Lung microvascular endothelial cell (primary cell): ENCODE data around the gene FAXDC2. TPM values are rescaled to one million over a fixed set of nuclear protein-coding genes. Genes with fewer than 3 reads are reported as not detected.
A peak's percentile ranks its signal among the peaks of the same experiment; 100 is the strongest.
"Not testable (repeated sequence)": the region's sequence is repeated elsewhere in the genome, so short reads cannot be mapped to it uniquely, and the experiment has no call there.

Source experiments
- DNase-seq, 2 donors: peaks; one replicate each; pipeline versions ENCODE4 v3.0.0 to v3.0.0-alpha.2; 2010; ENCODE audit warnings: low read depth in 2 of 2
- total RNA-seq: library from RNA; depleted of rRNA; stranded (reverse); fragments of >200 nt; gene quantifications from 2 replicates; pipeline ENCODE4 v1.2.1, GENCODE V29; 2014

The FAXDC2 gene
- total RNA-seq, 1 donor from 2014 or later, result 15.3 TPM

DNA sequence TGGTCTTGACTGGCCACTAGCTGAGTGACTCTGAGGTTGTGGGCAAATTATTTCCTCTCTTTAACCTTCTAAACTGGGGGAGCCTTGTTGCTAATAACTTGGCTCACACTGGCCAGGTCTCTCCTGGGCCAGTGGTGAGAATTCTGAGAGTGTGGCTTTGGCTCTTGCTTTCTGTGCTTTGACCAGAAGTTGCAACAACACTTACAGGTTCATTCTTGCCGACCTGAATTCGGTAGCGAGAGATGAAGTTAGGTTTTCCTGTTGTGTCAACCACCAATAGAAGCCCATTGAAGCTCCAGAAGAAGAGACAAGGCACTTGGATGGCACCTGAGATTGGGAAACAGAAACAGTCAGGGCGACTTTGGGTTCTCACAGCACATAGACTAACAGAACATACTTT is 19.8 kb downstream of the FAXDC2 start:
- DNase-seq, result no peak

DNA sequence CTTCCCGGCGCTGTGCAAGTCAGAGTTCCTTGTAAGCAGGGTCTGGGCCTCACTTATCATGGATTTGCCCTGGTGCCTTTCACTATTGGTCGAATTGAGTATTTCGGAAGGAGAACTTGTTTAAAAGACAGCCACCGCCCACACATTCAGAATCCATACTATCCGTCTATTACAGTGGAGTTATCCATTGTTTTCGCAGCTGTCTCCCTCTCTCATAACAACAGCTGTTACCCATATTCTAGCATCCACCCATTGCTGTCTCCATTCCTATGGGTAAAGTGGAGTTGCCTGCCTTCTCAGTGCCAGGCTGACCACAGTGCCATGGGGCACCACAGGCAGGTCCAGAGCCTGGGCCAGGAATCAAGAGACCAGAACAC is 20.2 kb downstream of the FAXDC2 start:
- no peak for DNase-seq

DNA sequence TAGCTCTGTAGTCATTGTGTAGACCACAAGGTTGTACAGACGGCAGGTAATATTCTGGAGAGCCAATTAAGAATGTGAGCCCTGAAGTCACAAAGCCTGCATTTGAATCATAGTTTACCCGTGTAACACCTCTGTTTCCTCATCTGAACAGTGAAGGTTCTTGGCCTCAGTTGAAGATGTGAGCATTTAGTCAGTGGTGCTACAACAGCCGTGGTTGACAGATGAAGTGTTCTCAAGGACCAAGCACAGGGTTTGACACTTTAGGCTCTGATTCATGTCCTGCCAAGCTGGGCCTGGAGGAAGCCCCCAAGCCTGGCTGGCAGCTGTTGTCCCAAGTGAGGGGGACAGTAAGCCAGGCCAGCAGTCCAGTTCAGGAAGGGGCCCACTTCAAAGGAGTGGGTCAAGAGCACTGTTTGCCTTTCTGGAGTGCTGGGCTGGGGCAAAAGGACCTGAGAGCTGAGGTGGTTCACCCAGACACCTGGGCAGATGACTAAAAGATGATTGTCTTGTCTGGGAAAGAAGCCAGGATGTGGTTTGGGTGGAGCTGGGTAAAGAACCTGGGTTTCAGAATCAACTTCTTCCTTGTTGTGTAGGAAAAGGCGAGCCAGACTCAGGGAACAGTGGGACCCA is 20.7 kb downstream of the FAXDC2 start:
- no peak for DNase-seq

DNA sequence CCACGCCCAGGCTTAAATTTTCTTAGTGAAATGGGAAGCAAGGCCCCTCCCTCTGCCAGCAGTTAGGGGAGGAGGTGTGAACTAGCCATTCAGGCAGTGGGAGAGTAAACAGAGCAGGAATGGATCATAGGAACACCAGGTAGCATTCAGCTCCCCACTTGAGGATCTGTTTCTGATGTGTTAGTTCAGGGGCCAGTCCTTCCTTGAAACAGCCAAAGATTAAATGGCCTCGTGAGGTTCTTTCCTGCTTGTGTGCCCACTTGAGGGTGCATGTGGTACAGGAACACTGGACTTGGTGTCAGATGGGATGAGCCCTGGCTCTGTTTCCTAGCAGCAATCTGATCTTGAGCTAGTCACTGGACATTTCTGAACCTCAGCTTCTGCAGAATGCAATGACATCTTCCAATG is 21.2 kb downstream of the FAXDC2 start:
- DNase-seq, result no peak

DNA sequence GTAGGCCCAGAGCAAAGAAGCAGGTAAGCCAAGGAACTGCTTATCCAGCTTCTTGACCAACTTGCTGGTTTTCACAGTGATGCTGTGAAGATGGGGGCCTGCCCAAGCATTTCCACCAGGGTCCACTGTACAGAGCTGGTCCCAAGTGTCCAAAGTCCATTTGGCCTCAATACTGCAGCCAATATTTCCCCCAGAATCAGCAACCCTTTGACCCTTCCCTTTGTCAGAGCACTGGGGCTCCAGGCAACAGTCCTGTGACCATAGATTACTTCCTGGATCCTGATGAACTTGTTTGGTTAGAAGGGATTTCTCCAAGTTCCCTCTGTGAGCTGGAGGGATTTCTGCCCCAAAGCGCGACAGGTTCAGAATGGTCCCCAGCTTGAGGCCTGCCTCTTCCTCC is 26.3 kb downstream of the FAXDC2 start:
- DNase-seq, result no peak

DNA sequence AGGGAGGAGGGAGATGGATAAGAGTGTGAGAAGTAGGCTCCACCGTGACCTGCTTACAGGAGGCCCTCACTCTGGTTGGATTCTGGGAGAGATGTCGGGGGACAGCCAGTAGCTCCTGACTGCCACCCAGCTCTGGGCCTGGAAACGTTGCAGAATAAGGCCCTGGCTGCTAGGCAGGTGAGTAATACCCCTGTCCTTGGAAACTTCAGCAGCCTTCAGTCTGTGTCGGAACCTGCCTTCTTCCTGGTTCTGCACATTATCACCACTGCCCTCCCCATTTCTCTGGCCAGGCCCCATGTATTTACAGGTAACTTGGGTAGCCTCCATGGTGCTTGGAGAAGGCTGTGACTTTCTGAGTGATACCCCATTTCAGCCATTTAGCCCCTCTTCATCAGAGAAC is 26.8 kb downstream of the FAXDC2 start:
- DNase-seq, result no peak

DNA sequence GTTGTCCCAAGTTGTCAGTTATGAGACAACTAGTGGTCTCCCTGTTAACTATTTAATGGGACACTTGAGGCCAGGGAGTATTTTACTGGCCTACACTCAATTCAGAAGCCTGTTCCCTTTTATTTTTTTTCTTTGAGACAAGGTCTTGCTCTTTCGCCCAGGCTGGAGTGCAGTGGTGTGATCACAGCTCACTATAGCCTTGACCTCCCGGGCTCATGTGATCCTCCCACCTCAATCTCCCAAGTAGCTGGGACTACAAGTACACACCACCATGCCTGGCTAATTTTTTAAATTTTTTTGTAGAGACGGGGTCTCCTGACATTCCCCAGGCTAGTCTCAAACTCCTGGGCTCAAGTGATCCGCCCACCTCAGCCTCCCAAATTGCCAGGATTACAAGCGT is 27.5 kb downstream of the FAXDC2 start:
- not testable (repeated sequence) for DNase-seq

DNA sequence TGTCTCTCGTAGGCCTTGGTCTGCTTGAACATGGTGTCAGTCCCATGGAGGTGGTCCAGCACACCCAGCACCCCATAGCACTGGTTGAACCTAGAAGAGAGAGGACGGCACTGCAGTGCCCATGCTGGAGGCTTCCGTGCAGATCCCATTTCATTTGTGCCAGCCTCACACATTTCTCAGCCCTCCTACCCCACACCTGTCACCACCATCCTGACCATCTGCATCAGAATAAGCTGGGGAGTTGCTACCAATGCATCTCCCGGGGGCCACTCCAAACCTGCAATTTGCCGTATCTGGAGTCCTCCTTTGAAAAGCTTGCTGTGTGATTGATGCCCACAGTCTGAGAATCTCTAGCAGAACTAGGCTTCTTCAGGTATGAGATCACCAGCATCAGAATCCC is 30.0 kb downstream of the FAXDC2 start:
- no peak for DNase-seq

DNA sequence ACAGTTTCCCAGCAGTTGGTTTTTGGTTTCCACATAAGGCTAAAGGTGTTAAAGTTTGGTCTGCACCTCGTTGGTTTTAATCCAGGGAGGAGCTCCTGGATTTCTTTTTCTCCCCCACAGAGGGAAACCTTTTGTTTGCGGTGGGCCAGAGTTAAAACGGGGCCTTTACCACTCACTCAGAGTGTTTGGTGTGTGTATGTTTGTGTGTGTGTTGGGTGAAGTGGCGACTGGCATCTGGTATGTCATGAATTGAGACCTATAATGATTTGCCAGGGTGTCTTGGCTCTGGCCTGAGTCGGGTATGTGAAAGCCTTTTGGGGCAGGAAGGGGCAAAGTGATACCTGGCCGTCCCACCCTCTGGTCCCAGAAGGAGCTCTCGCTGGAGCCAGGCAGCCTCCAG is 30.9 kb downstream of the FAXDC2 start:
- DNase-seq, result no peak

DNA sequence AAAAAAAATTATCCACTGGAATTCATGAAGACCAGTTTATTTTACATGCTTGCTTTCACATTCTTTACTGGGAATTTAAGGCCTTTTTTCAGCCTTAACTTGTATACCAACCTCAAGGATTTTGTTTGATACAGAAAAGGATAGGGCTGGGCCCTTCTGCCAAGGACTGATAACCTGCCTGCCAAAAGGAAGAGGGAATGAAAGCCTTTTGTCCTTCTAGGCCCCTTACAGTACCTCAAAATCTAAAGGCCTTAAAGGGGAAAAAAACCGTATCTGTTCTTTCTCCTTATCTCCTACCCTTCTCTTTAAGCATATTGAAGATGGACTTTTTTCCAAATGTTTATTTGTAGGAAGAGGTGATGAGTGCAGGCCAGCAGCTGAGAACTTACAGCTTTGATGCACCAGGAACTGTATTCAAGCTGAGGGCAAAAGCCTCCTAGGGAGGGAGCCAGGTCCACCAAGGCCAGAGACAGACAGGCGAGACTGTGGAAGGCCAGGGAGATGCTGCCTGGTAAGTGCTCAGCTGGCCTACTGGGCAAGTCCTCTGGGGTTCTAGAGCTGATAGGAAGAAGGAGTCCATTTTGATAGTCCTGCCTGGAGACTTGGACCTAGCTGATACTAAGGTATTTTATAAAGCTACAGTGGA is 31.8 kb downstream of the FAXDC2 start:
- no peak for DNase-seq

DNA sequence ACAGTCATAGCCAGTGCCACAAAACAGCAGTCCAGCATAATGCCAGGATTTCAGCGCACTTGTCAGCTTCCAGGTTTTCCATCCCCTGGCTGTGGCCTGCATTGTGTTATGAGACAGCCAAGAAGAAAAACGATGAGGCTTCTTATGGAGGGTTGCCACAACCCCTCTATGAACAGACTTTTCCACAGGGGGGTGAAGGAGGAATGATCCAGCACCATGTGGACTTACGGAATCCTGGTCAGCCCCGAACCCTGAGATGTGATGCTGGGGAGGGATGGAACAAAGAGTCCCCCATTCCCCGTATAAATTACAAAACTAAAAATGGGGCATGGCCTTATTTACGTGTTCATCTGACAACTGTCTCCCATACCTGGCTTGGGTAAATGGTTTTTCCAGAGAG is 32.6 kb downstream of the FAXDC2 start:
- no peak for DNase-seq

DNA sequence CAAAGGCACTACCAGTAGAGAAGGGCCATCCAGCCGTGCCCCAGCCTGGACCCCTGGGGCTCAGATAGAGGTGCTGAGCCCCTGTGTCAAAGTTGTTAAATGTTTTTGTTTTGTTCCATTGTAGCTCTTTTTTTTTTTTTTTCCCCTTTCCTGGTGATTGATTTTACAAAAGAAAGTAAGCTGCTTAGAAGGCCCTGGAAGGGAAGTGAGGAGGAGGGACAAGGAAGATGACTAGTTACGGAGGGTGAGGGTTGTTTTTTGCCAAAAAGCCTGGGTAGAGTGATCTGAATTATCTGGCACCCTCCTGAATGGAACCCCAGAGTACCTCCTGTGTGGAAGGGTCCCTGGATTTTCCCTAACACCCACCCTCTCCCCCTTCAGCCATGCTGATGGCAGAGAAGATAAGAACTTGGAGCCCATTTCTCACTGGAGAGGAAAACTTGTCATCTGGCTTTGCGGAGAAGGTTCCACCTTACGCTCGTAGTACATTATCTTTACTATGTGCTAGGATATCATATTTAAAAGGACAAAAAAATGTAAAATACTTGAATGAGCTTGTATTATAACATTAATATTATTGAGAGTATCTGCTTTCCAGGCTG is 33.4 kb downstream of the FAXDC2 start:
- DNase-seq, result peak in 1 of 2 donors; percentile 63

DNA sequence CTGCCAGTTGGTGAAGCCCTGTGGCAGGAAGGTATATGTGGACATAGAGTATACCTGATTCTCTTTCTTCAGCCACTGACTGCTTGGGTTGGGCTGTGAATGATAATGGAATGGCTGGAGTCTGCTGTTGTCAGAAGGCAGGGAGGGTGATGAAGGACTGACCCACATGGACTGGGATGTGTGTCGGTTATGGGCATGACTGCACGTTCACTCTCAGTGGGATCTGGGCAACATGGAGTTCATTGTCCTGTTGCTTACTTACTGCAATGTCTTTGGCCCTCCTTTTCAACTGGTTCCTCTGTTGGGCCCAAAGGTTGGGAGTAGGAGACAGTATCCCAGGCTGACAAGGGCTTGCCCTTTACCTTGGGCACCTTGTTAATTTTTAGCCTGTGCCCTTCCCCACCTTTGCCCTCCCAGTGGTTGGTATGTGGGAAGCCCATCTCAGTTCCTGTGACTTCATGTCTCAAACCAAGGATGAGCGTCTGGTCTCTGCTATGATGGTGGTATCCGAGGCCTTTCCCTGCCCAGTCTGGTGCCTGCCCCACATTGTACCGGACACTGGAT is 34.6 kb downstream of the FAXDC2 start:
- no peak for DNase-seq

DNA sequence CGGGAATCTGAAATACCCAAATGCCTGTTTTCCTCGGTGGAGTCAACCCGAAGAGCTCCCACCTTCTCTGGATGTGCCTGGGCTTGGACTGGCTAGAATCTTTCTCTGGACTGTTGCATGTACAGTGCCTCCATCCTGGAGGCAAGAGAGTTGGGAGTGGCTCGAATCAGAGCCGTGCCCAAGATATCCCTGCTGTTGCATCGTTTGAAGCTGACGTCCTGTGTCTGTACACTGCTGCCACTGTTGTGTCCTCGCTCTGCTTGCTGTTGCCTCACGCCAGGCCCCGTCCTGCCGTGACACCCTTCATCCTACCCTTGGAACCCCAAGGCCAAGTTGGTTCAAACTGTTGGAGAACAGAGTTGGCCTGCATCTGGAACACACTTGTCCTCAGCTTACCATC is 35.4 kb downstream of the FAXDC2 start:
- DNase-seq, result no peak

DNA sequence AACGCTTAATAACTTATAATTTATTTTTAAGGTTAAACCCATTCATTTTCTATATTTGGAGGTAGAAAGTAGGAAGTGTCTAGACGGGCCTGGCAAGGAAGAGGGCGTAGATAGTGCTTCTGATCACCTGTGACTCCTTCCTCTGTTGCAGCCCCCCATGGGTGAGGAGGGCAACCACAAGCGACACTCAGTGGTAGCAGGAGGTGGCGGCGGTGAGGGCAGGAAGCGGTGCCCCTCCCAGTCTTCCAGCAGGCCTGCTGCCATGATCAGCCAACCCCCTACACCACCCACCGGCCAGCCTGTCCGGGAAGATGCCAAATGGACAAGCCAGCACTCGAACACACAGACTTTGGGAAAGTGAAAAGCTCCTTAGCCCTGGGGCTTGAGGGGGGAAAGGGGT is 36.7 kb downstream of the FAXDC2 start:
- DNase-seq, result no peak

DNA sequence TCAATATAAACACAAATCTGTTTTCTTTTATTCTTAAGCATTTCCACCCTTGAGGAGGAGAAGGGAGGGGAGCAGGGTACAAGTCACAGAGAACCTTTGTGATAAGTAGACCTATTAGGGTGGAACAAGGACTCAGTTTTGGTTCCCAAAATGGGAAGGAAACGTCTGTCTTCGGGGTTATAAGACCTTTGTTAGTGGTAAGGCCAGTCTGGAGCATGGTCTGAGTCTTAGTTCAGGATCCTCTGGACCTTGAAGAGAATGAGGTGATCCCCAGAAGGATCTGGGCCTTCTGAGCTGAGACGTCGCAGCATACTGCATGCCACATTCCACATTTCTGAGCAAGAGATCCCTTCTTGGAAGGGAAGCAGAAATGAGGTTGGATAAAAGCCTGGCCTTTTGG is 37.2 kb downstream of the FAXDC2 start:
- DNase-seq, result no peak

DNA sequence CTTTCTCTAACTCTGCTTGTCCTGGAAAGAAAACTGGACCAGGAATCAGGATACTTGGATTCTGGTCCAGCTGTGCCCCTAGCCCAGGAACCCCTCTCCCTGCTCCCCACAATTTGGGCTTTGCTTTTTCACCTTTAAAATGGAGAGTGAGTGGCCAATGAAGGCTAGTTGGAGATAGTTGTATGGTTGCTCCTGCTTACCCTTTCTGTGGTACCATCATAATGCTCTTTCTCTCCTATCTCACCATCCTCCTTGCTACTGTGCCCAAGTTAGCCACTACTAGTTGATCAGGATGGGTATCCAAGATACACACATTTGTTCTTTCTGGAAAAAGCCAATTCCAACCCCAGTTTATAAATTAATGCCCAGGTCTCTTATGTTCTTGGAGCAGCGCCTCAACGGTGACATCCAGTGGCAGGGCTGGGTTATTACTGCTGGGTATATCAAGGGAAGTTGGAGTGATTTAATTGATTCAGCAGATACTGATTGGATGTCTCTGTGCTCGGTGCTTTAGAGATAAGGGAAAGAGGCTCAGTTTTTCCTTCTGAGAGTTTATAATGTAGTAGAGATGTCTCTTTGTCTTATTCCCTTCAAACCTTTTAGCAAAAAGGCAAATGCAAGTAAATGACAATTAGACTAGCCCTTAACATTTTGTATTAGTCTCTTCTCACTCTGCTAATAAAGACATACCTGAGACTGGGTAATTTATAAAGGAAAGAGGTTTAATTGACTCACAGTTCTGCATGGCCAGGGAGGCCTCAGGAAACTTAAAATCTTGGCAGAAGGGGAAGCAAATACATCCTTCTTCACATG is 38.5 kb downstream of the FAXDC2 start:
- DNase-seq, result peak; percentile 81 to 88

DNA sequence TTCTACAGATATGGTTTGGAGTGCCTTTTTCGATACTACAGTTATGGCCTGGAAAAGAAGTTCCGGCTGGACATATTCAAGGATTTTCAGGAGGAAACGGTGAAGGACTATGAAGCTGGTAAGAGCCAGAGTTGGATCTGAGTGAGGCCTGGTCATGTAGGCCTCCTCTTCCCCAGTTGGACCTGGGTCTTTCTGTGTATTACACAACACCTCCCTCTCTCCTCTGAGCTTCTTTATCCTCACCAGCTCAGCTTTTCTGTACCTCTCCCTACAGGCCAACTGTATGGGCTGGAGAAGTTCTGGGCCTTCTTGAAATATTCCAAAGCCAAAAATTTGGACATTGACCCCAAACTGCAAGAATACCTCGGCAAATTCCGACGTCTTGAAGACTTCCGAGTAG is 39.2 kb downstream of the FAXDC2 start:
- DNase-seq, result no peak

DNA sequence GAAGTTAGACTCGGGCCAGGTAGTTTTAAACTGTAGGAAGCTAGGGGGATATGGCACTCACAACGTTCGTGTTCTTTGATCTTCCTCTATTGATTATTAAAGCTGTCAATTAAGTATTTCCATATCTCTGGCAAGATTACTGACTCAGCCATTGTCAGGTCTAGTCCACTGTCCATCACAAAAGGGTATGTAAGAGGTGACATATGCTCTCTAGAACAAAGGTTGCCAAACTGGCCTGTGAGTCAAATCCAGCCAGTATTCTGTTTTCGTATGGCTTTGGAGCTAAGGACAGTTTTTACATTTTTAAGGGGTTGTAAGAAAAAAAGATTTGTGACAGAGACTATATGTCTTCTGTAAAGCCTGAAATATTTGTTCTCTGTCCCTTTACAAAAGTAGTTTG is 44.2 kb downstream of the FAXDC2 start:
- DNase-seq, result no peak

DNA sequence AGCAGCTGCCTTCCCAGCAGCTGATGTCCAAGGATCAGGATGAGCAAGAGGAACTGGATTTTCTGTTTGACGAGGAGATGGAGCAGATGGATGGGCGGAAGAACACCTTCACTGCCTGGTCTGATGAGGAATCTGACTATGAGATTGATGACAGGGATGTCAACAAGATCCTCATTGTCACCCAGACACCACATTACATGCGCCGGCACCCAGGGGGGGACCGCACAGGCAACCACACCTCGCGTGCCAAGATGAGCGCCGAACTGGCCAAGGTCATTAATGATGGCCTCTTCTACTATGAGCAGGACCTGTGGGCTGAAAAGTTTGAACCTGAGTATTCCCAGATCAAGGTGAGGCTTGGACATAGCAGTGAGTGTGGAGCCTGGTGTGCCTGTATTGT is 48.4 kb downstream of the FAXDC2 start:
- no peak for DNase-seq

DNA sequence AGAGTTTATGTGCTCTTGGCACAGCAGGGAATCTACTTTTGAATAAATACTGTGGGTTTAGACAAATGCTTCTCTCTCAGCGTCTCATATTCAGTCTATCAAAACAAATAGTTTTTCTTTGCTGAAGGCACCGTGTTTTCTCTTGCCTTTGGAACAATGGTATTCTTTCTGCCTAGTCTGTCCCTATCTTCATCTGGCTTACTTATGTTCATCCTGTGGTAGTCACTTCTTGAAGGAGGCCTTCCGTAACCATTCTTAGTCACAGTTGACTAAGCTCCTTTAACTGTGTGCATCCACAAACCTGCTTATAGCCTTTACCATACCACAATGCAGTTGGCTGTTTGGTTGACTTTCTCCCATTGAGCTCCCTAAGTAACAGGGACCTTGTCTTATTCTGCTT is 49.3 kb downstream of the FAXDC2 start:
- DNase-seq, result peak in 1 of 2 donors; percentile 60

DNA sequence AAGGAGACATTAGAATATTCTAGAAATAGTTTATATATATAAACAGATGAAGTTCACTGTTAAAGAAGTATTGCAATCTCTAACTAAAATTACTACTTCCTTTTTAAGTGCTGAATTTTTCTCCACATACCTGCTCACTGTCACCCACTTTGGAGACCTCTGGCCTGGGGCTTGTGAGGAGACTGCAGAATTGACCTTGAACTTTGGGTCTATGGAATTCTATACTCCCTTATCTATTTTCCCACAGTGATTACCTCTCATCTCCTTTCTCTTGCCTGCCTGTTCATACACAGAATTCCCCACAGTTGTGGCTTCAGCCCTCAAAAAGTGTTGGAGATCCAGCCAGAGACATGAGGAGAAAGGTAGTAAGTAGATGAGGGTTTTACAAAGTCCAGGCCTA is 49.8 kb downstream of the FAXDC2 start:
- no peak for DNase-seq
